Esophagus squamous epithelium (tissue), 5 donors: ENCODE measurements around the gene PLEKHA7. TPM values are rescaled to one million over a fixed set of nuclear protein-coding genes. Genes with fewer than 3 reads are reported as not detected.

ENCODE experiments used
- DNase-seq: peaks from one replicate; lab custom pipeline; 2025; lab: John Stamatoyannopoulos, UW
- H3K27ac ChIP-seq, 4 donors: fragments of 200-600 bp; sonication (generic); one replicate each; pipeline ENCODE4 v1.5.1; 2016 to 2019; ENCODE audit warnings: mild to moderate bottlenecking in 1 of 4
- H3K27me3 ChIP-seq, 4 donors: fragments of 200-600 bp; sonication (generic); 1 replicate in 3 of 4; 2 replicates in 1 of 4; pipeline versions ENCODE4 v1.5.1 to v1.6.0; 2017 to 2021; ENCODE audit warnings: antibody characterized with exemption in 1 of 4
- H3K36me3 ChIP-seq, 3 donors: fragments of 200-600 bp; sonication (generic); one replicate each; pipeline ENCODE4 v1.5.1; 2016 to 2019
- H3K4me1 ChIP-seq, 3 donors: fragments of 200-600 bp; sonication (generic); one replicate each; pipeline ENCODE4 v1.5.1; 2017 to 2019
- H3K4me3 ChIP-seq, 4 donors: fragments of 200-600 bp; sonication (generic); 1 replicate in 3 of 4; 2 replicates in 1 of 4; pipeline ENCODE4 v1.5.1; 2016 to 2019; ENCODE audit warnings: mild to moderate bottlenecking in 2 of 4, moderate library complexity in 1 of 4
- H3K9me3 ChIP-seq, 3 donors: fragments of 200-600 bp; sonication (generic); one replicate each; pipeline ENCODE4 v1.5.1; 2016 to 2019
- CTCF ChIP-seq, 6 experiments: fragments of 450-650 bp in 4 of 6; fragments of 200-600 bp in 2 of 6; sonication (generic) in 2 of 6; IDR thresholded peaks; one replicate each; pipeline ENCODE4 v1.5.1; 2016 to 2019; ENCODE audit warnings: antibody characterized with exemption in 6 of 6, mild to moderate bottlenecking in 4 of 6, moderate library complexity in 4 of 6
- POLR2A ChIP-seq, 4 donors: fragments of 450-650 bp; IDR thresholded peaks; one replicate each; pipeline ENCODE4 v1.6.1; 2017; ENCODE audit warnings: antibody characterized with exemption in 4 of 4, mild to moderate bottlenecking in 4 of 4, moderate library complexity in 3 of 4
- WGBS, 2 donors: methylation state at CpG; one replicate each; pipeline ENCODE4 v1.1.5; 2018; 5-methylcytosine and 5-hydroxymethylcytosine counted together
- intact Hi-C: fragments of 100-400 bp; cut with DNase I; formaldehyde crosslinking; loops from one replicate; pipeline ENCODE4 v1.15.0; 2022
- total RNA-seq, 4 donors: library from RNA; depleted of rRNA; stranded (reverse); fragments of >200 nt; gene quantifications; one replicate each; pipeline ENCODE4 v1.1.0, GENCODE V29; 2016
- donor health status: DM: yes; HTN: yes; CAD: no.

PLEKHA7 gene
- total RNA-seq, 4 donors from 2014 or later, result 49.8 to 129 (median 59.3) TPM

- H3K27ac ChIP-seq, result peak overlapping the region in 3 of 4 donors; percentile 15 to 40 (median 22)
- no peaks in the 10 kb centered on the region for H3K36me3 ChIP-seq
- H3K4me3 ChIP-seq, result no peak overlapping the region
- DNase-seq, result no peak
- no peak for TF ChIP-seq POLR2A (IDR thresholded peaks at IDR 0.05)
- no peak for TF ChIP-seq CTCF (IDR thresholded peaks at IDR 0.05)
- no peaks in the 10 kb centered on the region for H3K9me3 ChIP-seq
- intact Hi-C loops, result no loop called here
- no peaks in the 10 kb centered on the region for H3K27me3 ChIP-seq
- H3K4me1 ChIP-seq, result peaks cover 0 to 15% (median 0%) of the 10 kb centered on the region in 3 donors
These were observed 60.6 kb downstream of the PLEKHA7 start for GRCh38 chr11:16953663-16954062.

GRCh38 chr11:16946477-16947282 is 67.5 kb downstream of the PLEKHA7 start:
- Histone ChIP-seq H3K4me3 (no peak overlapping the region), H3K36me3 (no peaks in the 10 kb centered on the region), H3K27ac (no peak overlapping the region), H3K27me3 (no peaks in the 10 kb centered on the region), H3K4me1 (peaks cover 0 to 8% (median 0%) of the 10 kb centered on the region in 3 donors), H3K9me3 (no peaks in the 10 kb centered on the region)
- DNase-seq, result no peak
- TF ChIP-seq CTCF (IDR thresholded peaks at IDR 0.05) (no peak), POLR2A (IDR thresholded peaks at IDR 0.05) (no peak)
- WGBS, 2 donors, result 65 to 71% methylated on average over 5 to 6 of the region's 6 CpGs
- intact Hi-C loops, result loop anchor here (5.0 kb wide), 1 partner anchor 121 kb away; no protein-coding TSS in a partner anchor

- H3K4me3 ChIP-seq, result no peak overlapping the region
- H3K36me3 ChIP-seq, result no peaks in the 10 kb centered on the region
- H3K27me3 ChIP-seq, result no peaks in the 10 kb centered on the region
- no peaks in the 10 kb centered on the region for H3K9me3 ChIP-seq
- intact Hi-C loops, result loop anchor here (5.0 kb wide), 1 partner anchor 121 kb away; no protein-coding TSS in a partner anchor
- WGBS, 2 donors, result 41 to 43% methylated on average over 8 of the region's 9 CpGs
- H3K27ac ChIP-seq, result no peak overlapping the region
- DNase-seq, result no peak
- TF ChIP-seq POLR2A (IDR thresholded peaks at IDR 0.05) (no peak), CTCF (IDR thresholded peaks at IDR 0.05) (peak; percentile 25 to 84 (median 61))
- peaks cover 0 to 8% (median 0%) of the 10 kb centered on the region in 3 donors for H3K4me1 ChIP-seq
These were observed 68.3 kb downstream of the PLEKHA7 start for GRCh38 chr11:16945671-16946469.

GRCh38 chr11:16942911-16943310 is 71.3 kb downstream of the PLEKHA7 start:
- 91 to 92% methylated on average over 3 of the region's 3 CpGs for WGBS, 2 donors
- H3K4me1 ChIP-seq, result peaks cover 0 to 8% (median 0%) of the 10 kb centered on the region in 3 donors
- no peak overlapping the region for H3K4me3 ChIP-seq
- no peaks in the 10 kb centered on the region for H3K36me3 ChIP-seq
- no peak overlapping the region for H3K27ac ChIP-seq
- no peaks in the 10 kb centered on the region for H3K9me3 ChIP-seq
- H3K27me3 ChIP-seq, result no peaks in the 10 kb centered on the region
- TF ChIP-seq CTCF (IDR thresholded peaks at IDR 0.05) (no peak), POLR2A (IDR thresholded peaks at IDR 0.05) (no peak)
- DNase-seq, result no peak
- intact Hi-C loops, result no loop called here

- 70 to 80% methylated on average over 4 of the region's 4 CpGs for WGBS, 2 donors
- peaks cover 0 to 8% (median 0%) of the 10 kb centered on the region in 3 donors for H3K4me1 ChIP-seq
- no peak overlapping the region for H3K27ac ChIP-seq
- TF ChIP-seq CTCF (IDR thresholded peaks at IDR 0.05) (no peak), POLR2A (IDR thresholded peaks at IDR 0.05) (no peak)
- DNase-seq, result no peak
- no peaks in the 10 kb centered on the region for H3K36me3 ChIP-seq
- H3K9me3 ChIP-seq, result no peaks in the 10 kb centered on the region
- no peaks in the 10 kb centered on the region for H3K27me3 ChIP-seq
- no peak overlapping the region for H3K4me3 ChIP-seq
- intact Hi-C loops, result no loop called here
These were observed 71.9 kb downstream of the PLEKHA7 start for GRCh38 chr11:16942342-16942741.
